ENCODE data around the gene NLE1.
A peak's percentile ranks its signal among the peaks of the same experiment; 100 is the strongest.

NLE1 gene

GRCh38 chr17:35144840-35145239 is 2.7 kb upstream of the NLE1 start:
- H3K27ac ChIP-seq (ENCODE audit: low read depth, low read length) = no peak overlapping the region
- H3K9me3 ChIP-seq (ENCODE audit: low read length) = no peaks in the 10 kb centered on the region
- peaks cover under 1% of the 10 kb centered on the region for H3K36me3 ChIP-seq (ENCODE audit: insufficient read depth, low read length)
- no peak overlapping the region for H3K4me3 ChIP-seq (ENCODE audit: low read depth in 1 of 2, low read length in 2 of 2)
- H3K27me3 ChIP-seq (ENCODE audit: control insufficient read depth in 1 of 2, insufficient read depth in 2 of 2, low read length in 2 of 2) = no peaks in the 10 kb centered on the region
- no peak overlapping the region for H3K9ac ChIP-seq (ENCODE audit: low read length)
- peaks cover 8% of the 10 kb centered on the region for H3K4me1 ChIP-seq (ENCODE audit: insufficient read depth, low read length)

DNA sequence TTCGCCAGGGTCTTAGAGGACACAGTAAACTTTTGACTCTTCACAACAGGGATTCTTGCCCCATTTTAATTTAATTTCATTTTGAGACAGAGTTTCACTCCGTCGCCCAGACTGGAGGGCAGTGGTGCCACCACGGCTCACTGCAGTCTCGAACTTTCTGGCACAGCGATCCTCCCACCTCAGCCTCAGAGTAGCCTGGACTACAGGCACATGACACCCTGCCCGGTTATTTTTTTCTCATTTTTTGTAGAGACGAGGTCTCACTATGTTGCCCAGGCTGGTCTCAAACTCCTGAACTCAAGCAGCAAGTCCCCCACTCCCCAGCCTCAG is 329 bp upstream of the NLE1 start:
- Histone ChIP-seq H3K9me3 (ENCODE audit: low read length) (no peaks in the 10 kb centered on the region), H3K27ac (ENCODE audit: low read depth, low read length) (peak overlapping the region; percentile 52), H3K27me3 (ENCODE audit: control insufficient read depth in 1 of 2, insufficient read depth in 2 of 2, low read length in 2 of 2) (no peaks in the 10 kb centered on the region), H3K36me3 (ENCODE audit: insufficient read depth, low read length) (peaks cover 22% of the 10 kb centered on the region), H3K9ac (ENCODE audit: low read length) (no peak overlapping the region), H3K4me3 (ENCODE audit: low read depth in 1 of 2, low read length in 2 of 2) (peak overlapping the region; percentile 84 to 96), H3K4me1 (ENCODE audit: insufficient read depth, low read length) (peaks cover 8% of the 10 kb centered on the region)

GRCh38 chr17:35138218-35138617 is 3.9 kb downstream of the NLE1 start:
- H3K36me3 ChIP-seq (ENCODE audit: insufficient read depth, low read length) = peaks cover 56% of the 10 kb centered on the region
- no peak overlapping the region for H3K9ac ChIP-seq (ENCODE audit: low read length)
- no peak overlapping the region for H3K27ac ChIP-seq (ENCODE audit: low read depth, low read length)
- H3K4me3 ChIP-seq (ENCODE audit: low read depth in 1 of 2, low read length in 2 of 2) = no peak overlapping the region
- peaks cover 8% of the 10 kb centered on the region for H3K4me1 ChIP-seq (ENCODE audit: insufficient read depth, low read length)
- H3K27me3 ChIP-seq (ENCODE audit: control insufficient read depth in 1 of 2, insufficient read depth in 2 of 2, low read length in 2 of 2) = no peaks in the 10 kb centered on the region
- H3K9me3 ChIP-seq (ENCODE audit: low read length) = no peaks in the 10 kb centered on the region

- Histone ChIP-seq H3K27ac (ENCODE audit: low read depth, low read length) (no peak overlapping the region), H3K36me3 (ENCODE audit: insufficient read depth, low read length) (peaks cover 65% of the 10 kb centered on the region), H3K4me1 (ENCODE audit: insufficient read depth, low read length) (no peaks in the 10 kb centered on the region), H3K4me3 (ENCODE audit: low read depth in 1 of 2, low read length in 2 of 2) (no peak overlapping the region), H3K9ac (ENCODE audit: low read length) (no peak overlapping the region), H3K9me3 (ENCODE audit: low read length) (no peaks in the 10 kb centered on the region), H3K27me3 (ENCODE audit: control insufficient read depth in 1 of 2, insufficient read depth in 2 of 2, low read length in 2 of 2) (no peaks in the 10 kb centered on the region)
These were observed 6.8 kb downstream of the NLE1 start for GRCh38 chr17:35135322-35135721.

DNA sequence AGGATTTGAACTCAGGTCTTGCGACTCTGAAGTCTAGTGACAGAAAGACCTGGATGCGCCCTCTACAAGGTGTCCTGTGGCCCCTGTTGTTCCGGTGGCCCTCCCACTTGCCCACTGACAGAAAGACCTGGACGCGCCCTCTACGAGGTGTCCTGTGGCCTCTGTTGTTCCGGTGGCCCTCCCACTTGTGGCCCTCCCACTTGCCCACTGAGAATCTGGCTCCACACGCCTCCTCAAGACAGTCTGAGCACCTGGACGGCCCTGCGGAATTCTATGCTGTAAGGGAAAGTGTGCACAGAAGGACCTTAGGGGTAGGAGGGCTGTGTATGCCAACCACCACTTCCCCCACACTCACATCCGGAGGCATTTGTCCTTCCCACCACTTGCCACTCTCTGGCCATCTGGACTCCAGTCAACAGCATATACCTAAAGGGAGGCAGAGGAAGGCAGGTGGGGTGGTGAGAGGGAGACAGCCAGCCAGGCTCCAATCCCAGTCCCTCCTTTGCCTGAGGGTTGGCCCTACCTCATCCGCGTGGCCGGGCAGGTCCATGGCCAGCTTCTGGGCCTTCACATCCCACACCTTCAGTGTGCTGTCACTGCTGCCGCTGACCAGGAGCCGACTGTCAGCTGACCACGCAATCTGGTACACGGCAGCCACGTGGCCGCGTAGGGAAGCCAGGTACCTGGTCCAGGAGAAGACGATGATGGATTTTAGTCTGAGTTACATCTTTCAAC is 9.1 kb downstream of the NLE1 start:
- H3K9ac ChIP-seq (ENCODE audit: low read length) = no peak overlapping the region
- H3K36me3 ChIP-seq (ENCODE audit: insufficient read depth, low read length) = peaks cover 48% of the 10 kb centered on the region
- no peak overlapping the region for H3K27ac ChIP-seq (ENCODE audit: low read depth, low read length)
- H3K27me3 ChIP-seq (ENCODE audit: control insufficient read depth in 1 of 2, insufficient read depth in 2 of 2, low read length in 2 of 2) = no peaks in the 10 kb centered on the region
- H3K4me3 ChIP-seq (ENCODE audit: low read depth in 1 of 2, low read length in 2 of 2) = no peak overlapping the region
- H3K9me3 ChIP-seq (ENCODE audit: low read length) = no peaks in the 10 kb centered on the region
- H3K4me1 ChIP-seq (ENCODE audit: insufficient read depth, low read length) = no peaks in the 10 kb centered on the region

DNA sequence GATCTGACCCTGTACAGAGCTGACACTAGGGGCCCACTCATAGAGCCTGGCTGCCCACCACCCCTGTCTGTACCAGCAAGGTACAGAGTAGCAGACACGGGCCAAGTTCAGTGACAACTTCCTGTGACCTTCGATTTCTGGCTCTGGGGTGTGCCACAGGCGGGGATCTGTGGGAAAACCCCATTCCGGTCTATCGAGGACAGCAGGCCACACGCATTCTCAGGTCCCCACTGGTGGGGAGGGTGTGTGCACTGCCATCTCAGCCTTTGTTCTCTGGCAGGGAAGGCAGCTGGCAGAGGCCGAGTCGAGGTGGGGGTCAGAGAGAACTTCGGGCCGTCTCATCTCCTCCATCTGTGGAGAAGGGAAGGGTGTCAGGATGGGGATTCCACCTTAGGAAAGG is 10.0 kb downstream of the NLE1 start:
- H3K27ac ChIP-seq (ENCODE audit: low read depth, low read length) = no peak overlapping the region
- H3K9me3 ChIP-seq (ENCODE audit: low read length) = no peaks in the 10 kb centered on the region

GRCh38 chr17:35130392-35130791 is 11.7 kb downstream of the NLE1 start:
- no peaks in the 10 kb centered on the region for H3K9me3 ChIP-seq (ENCODE audit: low read length)
- H3K27me3 ChIP-seq (ENCODE audit: control insufficient read depth in 1 of 2, insufficient read depth in 2 of 2, low read length in 2 of 2) = no peaks in the 10 kb centered on the region
- no peak overlapping the region for H3K9ac ChIP-seq (ENCODE audit: low read length)
- H3K4me3 ChIP-seq (ENCODE audit: low read depth in 1 of 2, low read length in 2 of 2) = no peak overlapping the region
- H3K4me1 ChIP-seq (ENCODE audit: insufficient read depth, low read length) = no peaks in the 10 kb centered on the region
- H3K36me3 ChIP-seq (ENCODE audit: insufficient read depth, low read length) = peaks cover 27% of the 10 kb centered on the region
- no peak overlapping the region for H3K27ac ChIP-seq (ENCODE audit: low read depth, low read length)

More for the DNA sequence above, 10.0 kb downstream of the NLE1 start:
- Histone ChIP-seq H3K4me3 (ENCODE audit: low read depth in 1 of 2, low read length in 2 of 2) (no peak overlapping the region), H3K9ac (ENCODE audit: low read length) (no peak overlapping the region), H3K4me1 (ENCODE audit: insufficient read depth, low read length) (no peaks in the 10 kb centered on the region), H3K36me3 (ENCODE audit: insufficient read depth, low read length) (peaks cover 40% of the 10 kb centered on the region), H3K27me3 (ENCODE audit: control insufficient read depth in 1 of 2, insufficient read depth in 2 of 2, low read length in 2 of 2) (no peaks in the 10 kb centered on the region)

DNA sequence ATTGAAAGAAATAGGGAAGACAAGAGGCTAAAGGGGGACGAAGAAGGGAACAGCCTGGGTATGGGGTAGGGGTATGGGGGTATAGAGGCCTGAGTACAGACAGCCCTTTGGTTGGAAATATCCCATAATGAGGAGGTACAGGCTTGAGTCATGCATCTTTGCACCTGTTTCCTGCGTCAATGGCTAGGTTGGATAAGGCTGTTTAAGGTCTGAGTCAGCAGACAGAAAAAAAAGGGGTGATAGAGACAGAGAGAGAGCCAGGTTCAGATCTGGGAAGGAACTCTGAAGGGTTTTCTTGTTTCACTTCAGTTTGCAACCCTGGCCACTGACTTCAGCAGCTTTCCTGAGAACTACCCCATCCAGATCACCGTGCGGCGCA is 12.1 kb downstream of the NLE1 start:
- Histone ChIP-seq H3K27ac (ENCODE audit: low read depth, low read length) (no peak overlapping the region), H3K4me3 (ENCODE audit: low read depth in 1 of 2, low read length in 2 of 2) (no peak overlapping the region), H3K9ac (ENCODE audit: low read length) (no peak overlapping the region), H3K9me3 (ENCODE audit: low read length) (no peaks in the 10 kb centered on the region), H3K36me3 (ENCODE audit: insufficient read depth, low read length) (peaks cover 22% of the 10 kb centered on the region), H3K4me1 (ENCODE audit: insufficient read depth, low read length) (no peaks in the 10 kb centered on the region), H3K27me3 (ENCODE audit: control insufficient read depth in 1 of 2, insufficient read depth in 2 of 2, low read length in 2 of 2) (no peaks in the 10 kb centered on the region)

- Histone ChIP-seq H3K27me3 (ENCODE audit: control insufficient read depth in 1 of 2, insufficient read depth in 2 of 2, low read length in 2 of 2) (no peaks in the 10 kb centered on the region), H3K9me3 (ENCODE audit: low read length) (no peaks in the 10 kb centered on the region), H3K4me1 (ENCODE audit: insufficient read depth, low read length) (no peaks in the 10 kb centered on the region), H3K27ac (ENCODE audit: low read depth, low read length) (no peak overlapping the region), H3K4me3 (ENCODE audit: low read depth in 1 of 2, low read length in 2 of 2) (no peak overlapping the region), H3K9ac (ENCODE audit: low read length) (no peak overlapping the region), H3K36me3 (ENCODE audit: insufficient read depth, low read length) (peaks cover 19% of the 10 kb centered on the region)
These were observed 12.7 kb downstream of the NLE1 start for GRCh38 chr17:35129154-35129972.

GRCh38 chr17:35127751-35128514 is 14.2 kb downstream of the NLE1 start:
- Histone ChIP-seq H3K36me3 (ENCODE audit: insufficient read depth, low read length) (peaks cover 6% of the 10 kb centered on the region), H3K4me3 (ENCODE audit: low read depth in 1 of 2, low read length in 2 of 2) (no peak overlapping the region), H3K27me3 (ENCODE audit: control insufficient read depth in 1 of 2, insufficient read depth in 2 of 2, low read length in 2 of 2) (no peaks in the 10 kb centered on the region), H3K9ac (ENCODE audit: low read length) (no peak overlapping the region), H3K9me3 (ENCODE audit: low read length) (no peaks in the 10 kb centered on the region), H3K27ac (ENCODE audit: low read depth, low read length) (no peak overlapping the region), H3K4me1 (ENCODE audit: insufficient read depth, low read length) (no peaks in the 10 kb centered on the region)

GRCh38 chr17:35121315-35121714 is 20.8 kb downstream of the NLE1 start, which contains the start of gene FNDC8:
TSS of gene FNDC8 (plus strand) at chr17:35121615. CDS start at chr17:35121694, 79 bp downstream.
- Histone ChIP-seq H3K4me3 (ENCODE audit: low read depth in 1 of 2, low read length in 2 of 2) (no peak within 1 kb of the TSS), H3K9ac (ENCODE audit: low read length) (no peak within 1 kb of the TSS), H3K36me3 (ENCODE audit: insufficient read depth, low read length) (no peaks in the 10 kb centered on the region), H3K4me1 (ENCODE audit: insufficient read depth, low read length) (peaks cover 11% of the 10 kb centered on the region), H3K9me3 (ENCODE audit: low read length) (no peaks in the 10 kb centered on the region), H3K27me3 (ENCODE audit: control insufficient read depth in 1 of 2, insufficient read depth in 2 of 2, low read length in 2 of 2) (no peaks in the 10 kb centered on the region), H3K27ac (ENCODE audit: low read depth, low read length) (no peak within 1 kb of the TSS)
